ENCODE results near the gene MAP3K19. TPM values are rescaled to one million over a fixed set of nuclear protein-coding genes. Genes with fewer than 3 reads are reported as not detected.

Gene MAP3K19
- polyA plus RNA-seq, 1 donor (not counting 4 experiments of a cell fraction or from before 2014, with no cell fraction given) = not detected

GRCh38 chr2:135050132-135050531 is 2.9 kb upstream of the MAP3K19 start:
- H3K4me3 ChIP-seq (ENCODE audit: control insufficient read depth in 2 of 3, extremely low read depth in 1 of 3, insufficient read depth in 2 of 3, low read depth in 1 of 3, low read length in 3 of 3) = no peak overlapping the region
- H2AFZ ChIP-seq (ENCODE audit: control insufficient read depth, low read length) = no peak overlapping the region
- no peak overlapping the region for H3K27ac ChIP-seq (ENCODE audit: control insufficient read depth, insufficient read depth, low read length)
- H3K9me3 ChIP-seq (ENCODE audit: control insufficient read depth, low read depth, low read length) = no peaks in the 10 kb centered on the region
- H3K79me2 ChIP-seq (ENCODE audit: control insufficient read depth, insufficient read depth, low read length) = peaks cover 27% of the 10 kb centered on the region
- no peak overlapping the region for H3K9ac ChIP-seq (ENCODE audit: control insufficient read depth, extremely low read depth, insufficient read depth, low read length)
- no peaks in the 10 kb centered on the region for H3K36me3 ChIP-seq (ENCODE audit: control insufficient read depth in 2 of 2, extremely low read depth in 1 of 2, insufficient read depth in 2 of 2, low read length in 2 of 2)
- H3K27me3 ChIP-seq (ENCODE audit: control insufficient read depth, extremely low read depth, insufficient read depth, low read length) = peaks cover 3% of the 10 kb centered on the region
- H3K4me1 ChIP-seq (ENCODE audit: control insufficient read depth, extremely low read depth, insufficient read depth, low read length) = peaks cover 15% of the 10 kb centered on the region
- H3K9me1 ChIP-seq (ENCODE audit: control insufficient read depth, extremely low read depth, insufficient read depth, low read length) = no peaks in the 10 kb centered on the region
- FAIRE-seq = no peak
- no peak overlapping the region for H3K4me2 ChIP-seq (ENCODE audit: control insufficient read depth, extremely low read depth, insufficient read depth, low read depth, low read length)
- H4K20me1 ChIP-seq (ENCODE audit: control insufficient read depth, extremely low read depth, insufficient read depth, low read length) = no peaks in the 10 kb centered on the region
- dilution Hi-C loops (cut with MboI; ENCODE audit: extremely low pct_ligation_motif_present, low sequenced_read_pairs) = no loop called here
- no peak for DNase-seq (ENCODE audit: low read depth, low spot score)
- no peak for TF ChIP-seq EZH2 (IDR thresholded peaks at IDR 0.05; ENCODE audit: low read length)
- no peak for TF ChIP-seq CTCF (optimal IDR thresholded peaks at IDR 0.05 in 1 of 3, IDR thresholded peaks at IDR 0.05 in 1 of 3, conservative IDR thresholded peaks at IDR 0.05 in 1 of 3; ENCODE audit: extremely low read depth in 1 of 3, insufficient read depth in 2 of 3, low read length in 3 of 3)

- Histone ChIP-seq H3K9me3 (ENCODE audit: control insufficient read depth, low read depth, low read length) (no peaks in the 10 kb centered on the region), H3K4me3 (ENCODE audit: control insufficient read depth in 2 of 3, extremely low read depth in 1 of 3, insufficient read depth in 2 of 3, low read depth in 1 of 3, low read length in 3 of 3) (no peak overlapping the region), H3K27me3 (ENCODE audit: control insufficient read depth, extremely low read depth, insufficient read depth, low read length) (peaks cover 3% of the 10 kb centered on the region), H2AFZ (ENCODE audit: control insufficient read depth, low read length) (no peak overlapping the region), H4K20me1 (ENCODE audit: control insufficient read depth, extremely low read depth, insufficient read depth, low read length) (no peaks in the 10 kb centered on the region), H3K4me1 (ENCODE audit: control insufficient read depth, extremely low read depth, insufficient read depth, low read length) (no peaks in the 10 kb centered on the region), H3K79me2 (ENCODE audit: control insufficient read depth, insufficient read depth, low read length) (peaks cover 10% of the 10 kb centered on the region), H3K27ac (ENCODE audit: control insufficient read depth, insufficient read depth, low read length) (no peak overlapping the region), H3K36me3 (ENCODE audit: control insufficient read depth in 2 of 2, extremely low read depth in 1 of 2, insufficient read depth in 2 of 2, low read length in 2 of 2) (no peaks in the 10 kb centered on the region), H3K4me2 (ENCODE audit: control insufficient read depth, extremely low read depth, insufficient read depth, low read depth, low read length) (no peak overlapping the region), H3K9ac (ENCODE audit: control insufficient read depth, extremely low read depth, insufficient read depth, low read length) (no peak overlapping the region), H3K9me1 (ENCODE audit: control insufficient read depth, extremely low read depth, insufficient read depth, low read length) (no peaks in the 10 kb centered on the region)
- TF ChIP-seq EZH2 (IDR thresholded peaks at IDR 0.05; ENCODE audit: low read length) = no peak
- no peak for TF ChIP-seq CTCF (optimal IDR thresholded peaks at IDR 0.05 in 1 of 3, IDR thresholded peaks at IDR 0.05 in 1 of 3, conservative IDR thresholded peaks at IDR 0.05 in 1 of 3; ENCODE audit: extremely low read depth in 1 of 3, insufficient read depth in 2 of 3, low read length in 3 of 3)
- DNase-seq (ENCODE audit: low read depth, low spot score) = no peak
- no peak for FAIRE-seq
- dilution Hi-C loops (cut with MboI; ENCODE audit: extremely low pct_ligation_motif_present, low sequenced_read_pairs) = no loop called here
Measured at GRCh38 chr2:135048122-135048521, 875 bp upstream of the MAP3K19 start.
